ENCODE measurements around the gene MCTP2.

MCTP2 gene

DNA sequence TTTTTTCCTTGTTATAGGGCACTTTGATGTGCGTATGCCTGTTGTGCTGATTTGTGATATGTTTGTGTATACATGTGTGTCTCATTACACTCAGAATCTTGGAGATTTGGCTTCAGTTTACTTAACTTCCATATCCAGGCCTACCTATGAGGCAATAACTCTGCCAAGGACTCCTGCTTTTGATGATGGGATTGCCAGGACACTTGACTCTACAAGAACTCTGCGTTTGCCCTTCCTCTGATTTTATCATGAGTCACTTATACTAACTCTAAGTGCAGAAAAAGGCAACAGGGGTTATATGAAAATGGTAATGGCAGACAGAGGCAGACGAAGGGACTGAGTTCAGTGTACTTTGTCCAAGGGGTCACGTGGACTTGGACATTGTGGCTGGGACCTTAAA, 33.6 kb downstream of the MCTP2 start:
- no peak for DNase-seq

DNA sequence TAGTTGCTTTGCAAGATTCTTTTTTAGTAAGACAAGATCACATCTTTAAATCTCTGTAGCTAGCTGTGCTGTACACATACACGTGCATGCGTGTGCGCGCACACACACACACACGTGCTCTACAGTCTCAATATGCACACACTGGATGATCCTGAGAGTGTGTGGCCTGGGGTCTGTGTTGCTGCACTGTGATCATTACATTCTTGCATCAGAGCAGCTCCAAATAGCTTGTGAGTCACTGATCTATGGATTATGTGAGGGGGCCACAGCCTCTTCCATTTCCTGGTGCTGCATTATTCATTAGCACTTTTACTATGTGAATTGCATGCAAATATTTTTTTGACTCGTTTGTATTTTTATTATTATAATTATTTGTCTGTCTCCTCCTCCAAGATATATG, 34.6 kb downstream of the MCTP2 start:
- no peak for DNase-seq

DNA sequence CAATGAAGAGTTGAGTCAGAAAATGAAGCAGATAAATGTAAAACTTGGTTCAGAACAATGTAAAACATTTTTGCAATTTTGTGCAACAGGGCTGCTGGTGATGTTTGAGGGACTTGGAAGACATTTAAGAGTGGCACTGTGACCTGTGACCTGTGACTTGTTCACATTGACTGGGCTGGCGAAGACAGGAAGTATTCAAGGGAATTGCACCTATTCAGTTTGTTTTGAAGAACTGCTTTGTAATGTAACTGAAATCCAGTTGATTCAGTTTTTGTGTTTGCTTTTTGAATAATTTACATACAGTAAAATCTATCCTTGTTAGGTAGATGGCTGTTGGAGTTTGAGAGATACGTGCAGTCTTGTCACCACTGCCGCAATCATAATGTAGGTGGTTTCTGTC, 35.4 kb downstream of the MCTP2 start:
- DNase-seq: no peak

DNA sequence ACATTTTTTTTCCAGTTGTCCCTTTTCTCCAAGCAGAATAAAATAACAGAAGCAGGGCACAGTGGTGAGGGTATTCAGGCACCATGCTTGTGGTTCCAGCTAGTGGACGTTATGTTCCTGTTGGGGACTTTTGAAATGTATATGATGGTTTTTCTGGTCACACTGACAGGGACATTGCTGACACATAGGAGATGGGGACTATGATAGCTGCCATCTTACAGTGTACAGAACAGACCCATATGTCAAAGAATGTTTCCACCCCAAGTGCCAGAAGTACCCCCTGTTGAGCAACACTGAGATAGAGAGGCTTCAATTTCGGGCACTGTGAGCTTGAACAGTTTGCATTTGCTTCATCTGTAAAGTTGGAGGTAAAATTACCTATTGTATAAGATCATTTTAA, 38.6 kb downstream of the MCTP2 start:
- DNase-seq: no peak

DNA sequence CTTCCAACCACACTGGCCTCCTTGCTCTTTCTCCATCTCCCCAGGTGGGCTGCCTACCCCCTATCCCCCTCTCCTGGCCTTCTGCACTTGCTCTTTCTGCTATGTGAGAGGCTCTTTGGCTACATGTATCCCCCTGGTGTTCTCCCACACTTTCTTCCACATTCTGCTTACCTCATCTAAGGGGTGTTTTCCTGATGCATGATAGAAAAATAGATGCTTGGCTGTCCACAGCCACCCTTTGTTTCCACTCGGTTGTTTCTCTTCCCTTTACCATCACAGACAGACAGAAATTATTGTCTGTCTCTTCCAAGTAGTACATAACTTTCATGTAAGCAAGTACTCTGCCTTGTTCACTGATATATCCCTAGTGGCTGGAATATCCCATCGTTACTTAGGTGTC, 39.2 kb downstream of the MCTP2 start:
- DNase-seq: no peak

DNA sequence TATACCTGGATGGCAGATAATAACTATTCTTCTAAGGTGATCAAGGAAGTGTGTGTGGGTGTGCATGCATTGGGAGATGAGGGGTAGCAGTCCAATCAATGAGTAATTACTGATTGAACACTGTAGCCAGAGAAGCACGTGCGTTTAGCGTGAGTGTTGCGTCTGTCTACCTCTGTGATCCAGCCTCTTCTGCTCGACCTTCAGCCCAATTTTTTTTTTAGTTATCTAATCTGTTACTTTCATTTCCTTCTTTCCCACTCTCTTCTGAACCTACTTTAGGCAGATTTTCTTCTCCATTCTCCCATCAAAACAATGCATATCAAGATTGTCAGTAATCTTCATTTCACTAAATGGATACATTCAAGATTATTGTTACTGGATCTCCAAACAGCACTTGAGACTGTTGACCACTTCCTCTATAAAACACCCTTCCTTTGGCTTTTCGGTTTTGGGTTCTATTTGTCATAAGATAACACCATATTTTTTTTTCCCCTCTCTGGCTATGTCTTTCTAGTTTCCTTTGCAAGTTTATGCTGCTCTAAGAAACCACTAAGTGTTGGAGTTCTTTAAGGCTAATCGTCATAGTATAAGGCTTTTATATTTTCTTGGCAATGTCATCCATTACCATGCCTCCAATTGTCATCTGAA, 41.0 kb downstream of the MCTP2 start:
- no peak for DNase-seq

DNA sequence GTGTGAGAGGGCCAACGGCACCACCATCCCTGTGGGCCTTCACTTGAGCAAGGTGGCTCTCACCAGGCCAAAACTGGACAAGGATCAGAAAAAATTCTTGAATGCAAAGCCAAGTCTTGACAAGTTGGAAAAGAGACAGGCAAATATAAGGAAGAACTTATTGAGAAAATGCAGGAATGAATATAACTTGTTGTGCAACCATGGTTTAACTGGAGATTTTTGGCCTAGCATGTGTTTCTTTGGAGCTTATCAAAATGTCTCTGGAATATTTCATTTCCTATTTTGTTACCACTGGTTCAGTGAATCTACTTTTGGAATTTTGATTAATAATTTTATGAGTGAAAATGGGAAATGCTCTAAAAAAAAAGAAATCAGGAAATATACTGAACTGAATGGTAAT, 42.5 kb downstream of the MCTP2 start:
- DNase-seq: no peak

DNA sequence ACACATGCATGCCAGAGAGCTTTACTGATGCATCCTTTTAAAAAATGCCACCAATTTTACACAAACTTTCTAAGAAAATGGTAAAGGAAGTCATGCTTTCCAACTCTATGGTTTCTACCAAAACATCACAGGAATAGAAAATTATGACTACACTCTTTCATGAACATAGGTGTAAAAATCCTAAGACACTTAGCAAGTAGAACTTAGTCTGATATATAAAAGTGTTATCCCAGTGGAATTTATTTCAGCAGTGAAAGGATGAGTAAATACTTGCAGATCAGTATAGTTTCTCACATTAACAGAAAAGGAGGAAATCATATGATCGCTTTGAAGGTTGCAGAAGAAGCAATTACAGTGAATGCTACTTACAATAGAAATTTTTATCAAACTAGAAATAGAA, 43.4 kb downstream of the MCTP2 start:
- no peak for DNase-seq

DNA sequence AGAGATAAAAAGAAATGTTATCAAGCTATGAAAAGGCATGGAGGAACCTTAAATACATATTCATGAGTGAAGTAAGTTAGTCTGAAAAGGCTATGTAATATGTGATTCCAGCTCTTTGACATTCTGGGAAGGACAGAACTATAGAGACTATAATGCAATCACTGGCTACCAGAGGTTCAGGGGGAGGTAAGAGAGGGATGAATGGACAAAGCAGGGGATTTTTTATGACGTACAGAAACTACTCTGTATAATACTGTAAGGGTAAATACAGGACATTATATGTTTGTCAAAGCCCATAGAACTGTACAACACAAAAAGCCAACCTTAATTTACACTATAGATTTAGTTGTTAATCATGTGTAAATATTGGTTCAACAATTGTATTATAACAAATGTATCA, 46.1 kb downstream of the MCTP2 start:
- no peak for DNase-seq

DNA sequence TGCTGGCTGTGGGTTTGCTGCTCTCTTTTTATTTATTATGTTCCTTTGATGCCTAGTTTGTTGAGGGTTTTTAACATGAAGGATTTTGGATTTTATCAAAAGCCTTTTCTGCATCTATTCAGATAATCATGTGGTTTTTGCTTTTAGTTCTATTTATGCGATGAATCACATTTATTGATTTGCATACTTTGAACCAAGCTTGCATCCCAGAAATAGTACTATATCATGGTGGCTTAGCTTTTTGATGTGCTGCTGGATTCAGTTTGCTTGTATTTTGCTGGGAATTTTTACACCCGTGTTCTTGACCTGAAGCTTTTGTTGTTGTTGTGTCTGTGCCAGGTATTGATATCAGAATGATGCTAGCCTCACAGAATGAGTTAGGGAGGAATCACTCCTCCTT, 48.4 kb downstream of the MCTP2 start:
- DNase-seq: no peak

DNA sequence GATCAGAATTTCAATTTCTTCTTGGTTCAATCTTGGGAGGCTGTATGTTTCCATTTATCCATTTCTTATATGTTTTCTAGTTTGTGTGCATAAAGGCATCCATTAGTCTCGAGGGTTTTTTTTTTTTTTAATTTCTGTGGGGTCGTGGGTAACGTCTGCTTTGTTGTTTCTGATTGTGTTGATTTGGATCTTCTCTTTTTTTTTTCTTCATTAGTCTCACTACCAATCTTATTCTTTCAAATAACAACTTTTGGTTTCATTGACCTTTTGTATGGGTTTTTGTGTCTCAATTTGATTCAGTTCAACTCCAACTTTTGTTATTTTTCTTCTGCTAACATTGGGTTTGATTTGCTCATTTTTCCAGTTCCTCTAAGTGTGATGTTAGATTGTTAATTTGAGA, 48.9 kb downstream of the MCTP2 start:
- no peak for DNase-seq

DNA sequence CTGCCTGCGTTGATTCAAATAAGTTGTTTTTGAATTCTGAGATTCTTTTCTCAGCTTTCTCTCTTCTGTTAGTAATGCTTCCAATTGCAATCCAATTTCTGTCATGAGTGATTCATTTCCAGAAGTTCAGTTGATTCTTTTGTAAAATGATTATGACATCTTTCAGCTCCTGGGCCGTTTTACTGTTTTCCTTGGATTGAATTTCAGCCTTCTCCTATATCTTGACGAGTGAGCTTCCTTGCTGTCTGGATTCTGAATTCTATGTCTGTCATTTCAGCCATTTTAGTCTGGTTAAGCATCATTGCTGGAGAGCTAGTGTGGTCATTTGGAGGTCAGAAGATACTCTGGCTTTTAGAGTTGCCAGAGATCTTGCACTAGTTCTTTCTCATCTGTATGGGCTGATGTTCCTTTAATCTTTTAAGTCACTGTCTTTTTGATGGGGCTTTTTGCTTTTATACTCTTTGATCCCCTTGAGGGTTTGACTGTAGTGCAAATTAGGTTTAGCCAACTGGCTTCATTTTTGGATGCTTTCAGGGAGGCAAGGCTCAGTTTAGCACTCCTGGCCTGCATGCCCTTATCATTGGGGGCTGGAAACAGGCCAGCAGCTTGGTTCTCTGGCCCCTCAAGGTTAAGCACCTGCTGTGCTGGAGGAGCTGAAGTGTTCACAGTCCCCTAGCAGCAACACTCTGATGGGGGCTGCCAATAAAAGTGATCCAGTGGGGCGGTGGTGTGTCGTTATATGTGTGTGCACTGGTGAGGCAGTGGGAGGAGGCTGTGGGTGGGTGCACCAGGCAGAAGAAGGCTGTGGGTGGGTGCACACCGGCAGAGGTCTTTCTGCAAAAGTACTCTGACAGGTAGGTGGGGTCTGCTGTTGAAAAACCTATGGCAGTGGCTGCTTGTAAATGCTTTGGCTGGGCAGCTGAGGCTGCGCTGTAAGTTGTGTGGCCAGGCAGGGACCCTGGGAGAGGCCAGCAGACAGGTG, 51.2 kb downstream of the MCTP2 start:
- DNase-seq: no peak

DNA sequence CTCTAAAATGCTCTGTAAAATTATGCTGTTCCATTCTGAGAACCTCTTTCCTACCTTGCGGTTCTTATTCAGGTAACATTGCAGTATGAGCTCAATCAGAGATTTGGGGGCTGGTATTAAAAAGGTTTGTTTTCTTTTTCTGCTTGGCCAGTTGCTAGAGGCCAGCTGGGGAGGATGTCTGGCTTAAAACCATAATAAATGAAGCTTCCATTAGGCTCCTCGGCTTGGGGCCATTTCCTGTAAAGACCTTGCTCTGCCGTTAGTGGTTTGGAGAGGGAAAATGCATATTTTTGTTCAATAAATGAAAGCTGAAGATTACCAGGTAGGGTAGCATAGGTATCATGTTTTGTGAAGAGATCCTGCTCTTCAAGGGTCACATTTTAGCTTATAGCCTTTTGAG, 55.2 kb downstream of the MCTP2 start:
- no peak for DNase-seq

DNA sequence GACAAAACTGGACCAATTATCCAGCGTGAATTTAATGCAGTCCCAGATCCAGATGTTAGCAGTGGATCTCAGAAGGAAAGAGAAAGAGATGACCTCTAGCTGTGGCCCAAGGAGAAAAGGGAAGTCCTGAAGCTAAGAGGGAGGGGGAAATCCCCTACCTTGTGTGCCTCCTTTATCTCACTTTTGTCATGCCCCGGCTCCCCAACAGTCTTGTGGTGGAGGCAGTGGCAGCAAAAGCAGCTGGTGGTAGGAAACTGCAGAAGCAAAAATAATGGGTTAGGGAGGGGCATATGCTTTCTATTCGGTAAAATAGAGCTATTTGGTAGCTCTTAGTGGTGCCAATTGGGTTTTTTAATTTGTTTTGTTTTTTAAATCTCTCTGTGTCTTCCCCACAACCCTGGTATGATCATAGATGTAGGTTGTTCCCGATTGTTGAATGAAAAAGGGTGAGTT, 56.5 kb downstream of the MCTP2 start:
- DNase-seq: no peak

DNA sequence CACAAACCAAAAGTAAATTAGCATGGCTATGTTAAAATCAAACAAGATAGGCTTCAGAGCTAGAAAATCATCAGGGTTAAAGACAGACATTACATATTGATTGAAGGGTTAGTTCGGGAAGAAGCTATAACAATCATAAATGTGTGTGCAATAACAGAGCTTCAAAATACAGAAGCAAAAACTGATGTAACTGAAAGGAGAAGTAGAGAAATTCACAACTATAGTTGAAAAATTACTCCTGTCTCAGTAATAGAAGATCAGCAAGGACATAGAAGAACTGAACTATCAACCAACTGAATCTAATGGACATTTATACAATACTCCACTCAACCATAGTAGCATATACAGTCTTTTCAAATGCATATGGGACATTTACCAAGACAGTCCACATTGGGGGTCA, 59.4 kb downstream of the MCTP2 start:
- no peak for DNase-seq

DNA sequence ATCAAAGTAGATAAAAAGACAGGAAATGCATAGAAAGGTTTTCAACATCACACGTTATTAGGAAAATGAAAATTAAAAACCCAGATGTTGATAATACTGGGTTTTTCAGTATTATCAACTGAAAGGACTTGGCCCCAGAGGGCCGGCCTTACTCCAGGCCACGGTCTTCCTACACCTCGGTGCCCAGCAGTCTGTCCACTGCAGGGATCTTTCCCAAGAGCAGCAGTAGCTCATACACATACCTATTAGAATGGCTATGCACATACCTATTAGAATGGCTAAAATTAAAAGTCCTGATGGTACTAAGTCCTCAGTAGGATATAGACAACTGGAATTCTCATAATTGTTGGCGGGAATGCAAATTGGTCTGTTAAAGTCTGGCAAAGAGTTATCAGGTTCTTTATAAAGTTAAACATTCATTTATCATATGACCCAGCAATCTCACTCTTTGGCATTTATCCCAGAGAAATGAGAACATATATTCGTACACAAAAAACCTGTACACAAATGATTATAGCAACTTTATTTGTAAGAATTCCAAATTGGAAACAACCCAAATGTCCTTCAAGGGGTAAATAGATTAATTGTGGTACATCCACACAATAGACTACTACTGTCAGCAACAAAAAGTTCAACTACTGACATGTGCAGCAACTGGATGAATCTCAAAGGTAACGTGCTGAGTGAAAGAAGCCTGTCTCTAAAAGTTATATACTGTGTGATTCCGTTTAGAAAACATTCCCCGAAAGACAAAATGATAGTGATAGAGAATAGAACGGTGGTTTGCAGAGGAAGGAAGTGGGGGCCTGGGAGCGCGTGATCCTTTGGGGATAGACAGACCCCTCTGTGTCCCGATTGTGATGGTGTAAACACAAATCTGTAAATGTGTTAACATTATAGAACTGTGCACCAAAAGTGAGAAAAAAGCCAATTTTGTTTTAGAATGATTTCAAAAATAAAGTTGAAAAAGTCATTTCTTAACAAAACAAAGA, 62.3 kb downstream of the MCTP2 start:
- DNase-seq: no peak

DNA sequence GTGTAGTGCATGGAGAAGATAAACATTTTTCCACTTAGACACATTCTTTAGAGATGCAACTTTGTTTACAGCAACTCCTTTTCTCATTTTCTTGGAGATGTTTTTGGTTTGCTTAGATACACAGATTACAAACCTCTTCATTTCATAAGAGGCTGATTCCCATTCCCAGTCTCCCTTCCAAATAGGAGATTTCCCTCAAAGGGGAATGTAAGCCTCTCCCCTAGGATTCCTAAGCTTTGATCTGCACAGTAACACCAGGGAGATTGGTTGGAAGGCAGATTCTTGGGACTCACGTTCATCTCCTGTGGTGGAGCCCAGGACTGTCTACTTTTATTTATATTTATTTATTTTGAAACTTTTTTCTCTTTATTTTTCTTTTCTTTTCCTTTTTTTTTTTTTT, 63.2 kb downstream of the MCTP2 start:
- DNase-seq: no peak

DNA sequence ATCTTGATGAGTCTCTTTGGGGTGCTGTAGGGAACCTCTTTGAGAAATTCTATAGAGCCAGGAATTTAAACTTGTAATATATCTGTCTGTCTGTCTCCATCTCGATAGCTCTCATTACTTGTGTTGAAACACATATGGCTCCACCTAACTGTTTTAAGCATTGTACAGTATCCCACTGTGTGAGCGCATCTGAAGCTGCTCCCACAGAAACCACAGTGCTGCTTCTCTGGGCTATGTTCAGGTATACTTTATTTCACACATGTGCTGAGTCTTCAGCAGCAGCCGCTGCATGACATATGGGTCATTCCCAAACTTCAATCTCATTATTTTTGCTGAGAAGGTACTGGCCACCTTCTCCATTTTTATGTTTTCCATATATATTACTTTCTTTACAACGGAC, 63.9 kb downstream of the MCTP2 start:
- DNase-seq: no peak

DNA sequence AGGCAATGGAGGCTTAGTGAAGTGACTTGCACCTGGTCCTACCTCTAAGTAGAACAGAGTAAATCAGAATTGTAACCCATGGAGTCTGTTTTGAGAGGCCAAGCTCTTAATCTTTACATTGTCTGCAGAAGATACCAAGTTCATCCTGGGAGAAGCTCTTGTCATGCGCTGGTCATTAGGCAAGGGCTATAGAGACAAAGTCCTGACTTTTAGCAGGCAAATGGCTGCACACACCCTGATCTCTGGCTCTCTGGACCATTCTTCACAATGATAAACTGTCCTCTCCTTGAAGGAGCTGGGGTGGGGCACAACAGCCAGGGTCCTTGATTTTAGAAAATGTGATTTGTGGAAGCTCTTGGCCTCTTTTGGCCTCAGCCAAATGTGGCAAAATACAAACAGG, 65.4 kb downstream of the MCTP2 start:
- DNase-seq: no peak

DNA sequence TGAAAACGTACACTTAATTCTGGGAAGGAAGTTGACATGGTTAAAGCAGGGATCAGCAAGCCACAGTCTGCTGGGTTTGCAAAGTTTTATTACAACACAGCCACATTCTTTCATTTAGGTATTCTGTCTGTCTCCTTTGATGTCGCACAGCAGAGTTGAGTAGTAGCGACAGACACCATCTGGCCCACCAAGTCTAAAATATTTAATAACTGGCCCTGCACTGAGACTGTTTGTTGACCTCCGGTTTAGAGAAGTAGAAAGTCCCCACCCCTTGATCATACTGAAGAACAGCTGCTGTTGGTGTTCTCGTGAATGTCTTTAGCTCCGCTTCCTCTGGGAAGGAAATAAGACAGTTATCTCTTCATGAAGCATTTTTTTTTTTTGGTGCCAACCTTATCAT, 66.2 kb downstream of the MCTP2 start:
- DNase-seq: no peak

DNA sequence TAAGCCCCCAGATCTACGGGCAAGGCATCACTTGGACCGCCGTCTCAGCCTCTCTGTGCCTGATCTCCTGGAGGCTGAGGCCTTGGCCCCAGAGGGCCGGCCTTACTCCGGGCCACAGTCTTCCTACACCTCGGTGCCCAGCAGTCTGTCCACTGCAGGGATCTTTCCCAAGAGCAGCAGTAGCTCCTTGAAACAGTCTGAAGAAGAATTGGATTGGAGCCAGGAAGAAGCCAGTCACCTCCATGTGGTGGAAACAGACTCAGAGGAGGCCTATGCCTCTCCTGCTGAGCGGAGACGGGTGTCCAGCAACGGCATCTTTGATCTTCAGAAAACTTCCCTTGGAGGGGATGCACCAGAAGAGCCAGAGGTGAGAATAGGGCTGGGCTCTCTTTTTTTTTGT, 67.0 kb downstream of the MCTP2 start:
- no peak for DNase-seq

DNA sequence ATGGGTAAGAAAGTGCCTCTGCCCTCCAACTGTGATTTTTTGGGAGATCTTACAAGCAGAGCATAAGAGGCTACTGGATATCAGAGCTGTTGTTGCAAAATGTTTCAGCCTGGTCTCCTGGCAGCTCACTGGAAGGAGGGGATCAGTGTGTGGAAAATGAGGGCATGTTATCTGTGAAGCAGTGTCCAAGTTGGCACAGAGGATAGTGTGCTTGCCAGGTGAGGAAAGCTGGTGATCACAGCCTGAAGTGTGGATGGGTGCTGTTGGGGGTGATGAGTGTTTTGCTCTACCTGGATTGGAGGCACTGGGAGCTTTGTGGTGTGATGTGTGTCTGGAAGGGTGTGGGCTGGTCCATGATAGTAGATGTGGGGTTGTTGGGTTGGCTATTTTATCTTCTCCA, 69.3 kb downstream of the MCTP2 start:
- DNase-seq: no peak

DNA sequence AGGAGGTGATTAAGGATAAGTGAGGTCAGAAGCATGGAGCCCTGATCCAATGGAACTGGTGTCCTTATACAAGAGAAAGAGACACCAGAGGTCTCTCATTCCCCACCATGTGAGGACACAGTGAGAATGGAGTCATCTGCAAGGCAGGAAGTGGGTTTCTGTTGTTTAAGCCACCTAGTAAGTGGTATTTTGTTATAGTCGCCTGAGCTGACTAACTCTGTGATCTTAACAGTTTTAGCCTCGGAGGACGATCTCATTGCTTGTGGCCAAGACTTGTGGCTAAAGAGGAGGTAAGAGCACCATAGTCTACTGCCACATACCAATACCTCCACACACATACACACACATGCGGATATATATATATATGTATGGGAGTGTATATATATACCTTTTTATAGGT, 73.8 kb downstream of the MCTP2 start:
- DNase-seq: no peak
